HAP-1 (cell line): Measurements from ENCODE around the gene TMEM37.

Experiments
- DNase-seq, 2 experiments: peaks; one replicate each; pipeline ENCODE4 v3.0.0-alpha.2; 2016 to 2020; ENCODE audit warnings: low spot score in 2 of 2
- H3K27me3 ChIP-seq: fragments of 250-450 bp; sonication (Bioruptor Pico); 2 replicates; pipeline ENCODE4 v1.5.1; 2020; ENCODE audit warnings: low read depth, mild to moderate bottlenecking, moderate library complexity
- H3K36me3 ChIP-seq: fragments of 250-450 bp; sonication (Bioruptor Pico); replicated peaks from 2 replicates; pipeline ENCODE4 v1.5.1; 2020; ENCODE audit warnings: mild to moderate bottlenecking
- H3K4me1 ChIP-seq: fragments of 250-450 bp; sonication (Bioruptor Pico); 2 replicates; pipeline ENCODE4 v1.5.1; 2020; ENCODE audit warnings: mild to moderate bottlenecking
- H3K4me3 ChIP-seq: fragments of 250-450 bp; sonication (Bioruptor Pico); 2 replicates; pipeline ENCODE4 v1.5.1; 2020; ENCODE audit warnings: mild to moderate bottlenecking, moderate library complexity
- H3K9me3 ChIP-seq: fragments of 250-450 bp; sonication (Bioruptor Pico); 2 replicates; pipeline ENCODE4 v1.5.1; 2020; ENCODE audit warnings: mild to moderate bottlenecking, moderate library complexity
- in situ Hi-C: fragments of 300-500 bp; cut with MboI; formaldehyde crosslinking; loops from 3 replicates; pipeline ENCODE4 v1.14.3; 2020; ENCODE audit warnings: low sequenced_read_pairs, inconsistent platforms, mixed read lengths

TMEM37 gene

DNA sequence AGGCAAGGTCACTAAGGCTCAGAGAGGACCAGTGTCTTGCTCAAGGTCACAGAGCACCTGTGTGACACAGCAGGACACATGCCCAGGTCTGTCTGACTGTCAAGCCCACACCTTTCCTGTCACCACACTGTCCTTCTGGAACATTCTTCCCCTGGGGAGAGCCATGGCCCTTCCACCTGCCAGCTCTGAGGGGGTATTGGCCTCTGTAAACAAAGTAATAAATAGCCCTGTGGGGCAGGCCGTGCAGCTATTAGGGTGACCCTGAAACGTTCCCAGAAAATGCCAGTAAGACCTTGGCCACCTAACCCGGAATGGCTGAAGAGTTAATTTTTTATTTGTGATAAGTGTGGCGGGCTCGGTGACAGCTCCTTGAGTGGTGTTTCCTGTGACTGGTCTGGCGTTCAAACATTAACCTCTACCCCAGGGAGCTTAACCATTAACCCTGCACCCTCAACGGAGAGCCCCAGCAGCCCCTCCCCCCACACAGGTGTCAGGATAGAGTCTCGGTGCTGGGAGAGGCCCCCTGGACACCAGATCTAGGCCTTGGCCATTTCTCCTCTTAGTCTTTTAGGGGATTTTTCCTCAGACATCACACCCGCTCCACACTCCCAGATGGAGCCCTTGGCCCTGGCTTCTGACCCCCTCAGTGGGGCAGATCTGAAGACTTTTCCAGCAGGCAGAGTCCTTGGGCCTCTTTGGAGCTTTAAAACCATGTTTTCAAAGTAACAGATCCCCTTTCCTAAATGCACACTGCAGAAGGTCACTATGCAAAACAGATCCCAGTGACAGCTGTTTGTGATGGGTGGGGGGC is 56.0 kb downstream of the TMEM37 start:
- in situ Hi-C loops: no loop called here
- DNase-seq: no peak
- H3K4me3 ChIP-seq: no peak overlapping the region
- H3K36me3 ChIP-seq: no peaks in the 10 kb centered on the region
- H3K4me1 ChIP-seq: no peaks in the 10 kb centered on the region; the same call in 1 of the 2 replicates
- H3K9me3 ChIP-seq: no peaks in the 10 kb centered on the region
- H3K27me3 ChIP-seq: no peaks in the 10 kb centered on the region
